Measurements from ENCODE around the gene PAH.

DNA sequence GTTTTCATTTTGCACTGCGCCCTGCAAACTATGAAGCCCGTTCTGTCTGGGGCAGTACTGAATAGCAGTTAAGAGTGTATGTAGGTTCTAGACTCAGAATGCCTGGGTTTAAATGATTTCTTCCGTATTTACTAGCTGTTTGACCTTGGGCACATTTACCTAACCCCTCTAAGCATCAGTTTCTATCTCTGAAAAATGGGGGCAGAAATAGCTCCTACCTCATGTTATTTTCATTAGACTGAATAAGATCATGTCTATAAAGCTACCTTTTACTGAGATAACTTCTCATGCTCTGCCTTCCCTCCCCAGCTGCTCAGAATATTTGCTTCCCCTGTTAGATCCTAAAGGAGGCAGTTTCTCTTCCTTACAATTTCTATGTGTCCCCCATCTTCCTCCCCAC lies 5.7 kb downstream of the PAH start:
- TF ChIP-seq, protein P1, sequence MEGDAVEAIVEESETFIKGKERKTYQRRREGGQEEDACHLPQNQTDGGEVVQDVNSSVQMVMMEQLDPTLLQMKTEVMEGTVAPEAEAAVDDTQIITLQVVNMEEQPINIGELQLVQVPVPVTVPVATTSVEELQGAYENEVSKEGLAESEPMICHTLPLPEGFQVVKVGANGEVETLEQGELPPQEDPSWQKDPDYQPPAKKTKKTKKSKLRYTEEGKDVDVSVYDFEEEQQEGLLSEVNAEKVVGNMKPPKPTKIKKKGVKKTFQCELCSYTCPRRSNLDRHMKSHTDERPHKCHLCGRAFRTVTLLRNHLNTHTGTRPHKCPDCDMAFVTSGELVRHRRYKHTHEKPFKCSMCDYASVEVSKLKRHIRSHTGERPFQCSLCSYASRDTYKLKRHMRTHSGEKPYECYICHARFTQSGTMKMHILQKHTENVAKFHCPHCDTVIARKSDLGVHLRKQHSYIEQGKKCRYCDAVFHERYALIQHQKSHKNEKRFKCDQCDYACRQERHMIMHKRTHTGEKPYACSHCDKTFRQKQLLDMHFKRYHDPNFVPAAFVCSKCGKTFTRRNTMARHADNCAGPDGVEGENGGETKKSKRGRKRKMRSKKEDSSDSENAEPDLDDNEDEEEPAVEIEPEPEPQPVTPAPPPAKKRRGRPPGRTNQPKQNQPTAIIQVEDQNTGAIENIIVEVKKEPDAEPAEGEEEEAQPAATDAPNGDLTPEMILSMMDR (IDR thresholded peaks at IDR 0.05): no peak
- TF ChIP-seq NFYB (CRISPR knock-in tag; conservative IDR thresholded peaks at IDR 0.05; ENCODE audit: low read depth) (no peak), NR3C1 (CRISPR knock-in tag; conservative IDR thresholded peaks at IDR 0.05; ENCODE audit: low read depth) (no peak), CREB1 (CRISPR knock-in tag; IDR thresholded peaks at IDR 0.05) (no peak), NFE2L1 (CRISPR knock-in tag; IDR thresholded peaks at IDR 0.05) (no peak), ZNF317 (CRISPR knock-in tag; IDR thresholded peaks at IDR 0.05; ENCODE audit: borderline replicate concordance, low read depth) (no peak), ZMAT4 (CRISPR knock-in tag; IDR thresholded peaks at IDR 0.05) (no peak)
- TF ChIP-seq, protein P2, sequence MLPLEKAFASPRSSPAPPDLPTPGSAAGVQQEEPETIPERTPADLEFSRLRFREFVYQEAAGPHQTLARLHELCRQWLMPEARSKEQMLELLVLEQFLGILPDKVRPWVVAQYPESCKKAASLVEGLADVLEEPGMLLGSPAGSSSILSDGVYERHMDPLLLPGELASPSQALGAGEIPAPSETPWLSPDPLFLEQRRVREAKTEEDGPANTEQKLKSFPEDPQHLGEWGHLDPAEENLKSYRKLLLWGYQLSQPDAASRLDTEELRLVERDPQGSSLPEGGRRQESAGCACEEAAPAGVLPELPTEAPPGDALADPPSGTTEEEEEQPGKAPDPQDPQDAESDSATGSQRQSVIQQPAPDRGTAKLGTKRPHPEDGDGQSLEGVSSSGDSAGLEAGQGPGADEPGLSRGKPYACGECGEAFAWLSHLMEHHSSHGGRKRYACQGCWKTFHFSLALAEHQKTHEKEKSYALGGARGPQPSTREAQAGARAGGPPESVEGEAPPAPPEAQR (CRISPR knock-in tag; IDR thresholded peaks at IDR 0.05): no peak
- TF ChIP-seq, protein P3, sequence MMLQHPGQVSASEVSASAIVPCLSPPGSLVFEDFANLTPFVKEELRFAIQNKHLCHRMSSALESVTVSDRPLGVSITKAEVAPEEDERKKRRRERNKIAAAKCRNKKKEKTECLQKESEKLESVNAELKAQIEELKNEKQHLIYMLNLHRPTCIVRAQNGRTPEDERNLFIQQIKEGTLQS (CRISPR knock-in tag; conservative IDR thresholded peaks at IDR 0.05): no peak
